ENCODE data around the gene ZDHHC1.

DNA sequence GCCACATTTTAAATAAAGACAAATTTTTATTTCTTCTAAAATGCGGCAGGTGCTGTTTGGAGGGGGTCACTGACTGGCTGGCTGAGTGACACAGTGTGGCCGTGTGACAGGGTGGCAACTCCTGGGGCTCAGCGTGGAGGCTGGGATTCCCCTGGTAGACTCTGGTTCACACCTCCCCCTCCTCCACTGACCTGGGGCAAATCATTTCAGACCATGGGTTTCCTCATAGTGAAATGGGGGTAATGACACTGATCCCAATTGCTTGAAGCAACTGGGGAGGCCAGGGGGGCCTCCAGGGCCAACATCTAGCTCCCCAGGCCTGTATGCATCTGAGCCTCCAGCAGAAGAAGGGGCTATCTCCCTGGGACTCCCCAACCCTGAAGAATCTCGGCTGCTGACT, 21.2 kb upstream of the ZDHHC1 start:
- TF ChIP-seq POLR2A (IDR thresholded peaks at IDR 0.05): no peak
- TF ChIP-seq, protein P1, sequence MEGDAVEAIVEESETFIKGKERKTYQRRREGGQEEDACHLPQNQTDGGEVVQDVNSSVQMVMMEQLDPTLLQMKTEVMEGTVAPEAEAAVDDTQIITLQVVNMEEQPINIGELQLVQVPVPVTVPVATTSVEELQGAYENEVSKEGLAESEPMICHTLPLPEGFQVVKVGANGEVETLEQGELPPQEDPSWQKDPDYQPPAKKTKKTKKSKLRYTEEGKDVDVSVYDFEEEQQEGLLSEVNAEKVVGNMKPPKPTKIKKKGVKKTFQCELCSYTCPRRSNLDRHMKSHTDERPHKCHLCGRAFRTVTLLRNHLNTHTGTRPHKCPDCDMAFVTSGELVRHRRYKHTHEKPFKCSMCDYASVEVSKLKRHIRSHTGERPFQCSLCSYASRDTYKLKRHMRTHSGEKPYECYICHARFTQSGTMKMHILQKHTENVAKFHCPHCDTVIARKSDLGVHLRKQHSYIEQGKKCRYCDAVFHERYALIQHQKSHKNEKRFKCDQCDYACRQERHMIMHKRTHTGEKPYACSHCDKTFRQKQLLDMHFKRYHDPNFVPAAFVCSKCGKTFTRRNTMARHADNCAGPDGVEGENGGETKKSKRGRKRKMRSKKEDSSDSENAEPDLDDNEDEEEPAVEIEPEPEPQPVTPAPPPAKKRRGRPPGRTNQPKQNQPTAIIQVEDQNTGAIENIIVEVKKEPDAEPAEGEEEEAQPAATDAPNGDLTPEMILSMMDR (IDR thresholded peaks at IDR 0.05): no peak
